Thyroid gland (tissue), 4 donors: ENCODE measurements around the gene GRK6. TPM values are rescaled to one million over a fixed set of nuclear protein-coding genes. Genes with fewer than 3 reads are reported as not detected.

Experiments
- DNase-seq, 2 donors: peaks; one replicate each; pipeline ENCODE4 v3.0.0-alpha.2; 2019
- H3K27ac ChIP-seq, 3 donors: fragments of 200-600 bp; sonication (generic); 1 replicate in 2 of 3; 2 replicates in 1 of 3; pipeline ENCODE4 v1.5.1; 2016 to 2019; ENCODE audit warnings: mild to moderate bottlenecking in 1 of 3, moderate library complexity in 1 of 3
- H3K27me3 ChIP-seq: fragments of 200-600 bp; sonication (generic); one replicate; pipeline ENCODE4 v1.5.1; 2019
- H3K36me3 ChIP-seq, 2 donors: fragments of 200-600 bp; sonication (generic); one replicate each; pipeline ENCODE4 v1.5.1; 2016 to 2019
- H3K4me1 ChIP-seq, 2 donors: fragments of 200-600 bp; sonication (generic); one replicate each; pipeline ENCODE4 v1.5.1; 2017 to 2019
- H3K4me3 ChIP-seq, 3 donors: fragments of 200-600 bp; sonication (generic); replicated peaks in 1 of 3; 1 replicate in 2 of 3; 2 replicates in 1 of 3; pipeline ENCODE4 v1.5.1; 2016; ENCODE audit warnings: mild to moderate bottlenecking in 1 of 3
- H3K9me3 ChIP-seq: fragments of 200-600 bp; sonication (generic); one replicate; pipeline ENCODE4 v1.5.1; 2017
- CTCF ChIP-seq, 6 experiments: fragments of 200-600 bp in 3 of 6; fragments of 450-650 bp in 3 of 6; sonication (generic) in 3 of 6; IDR thresholded peaks; one replicate each; pipeline ENCODE4 v1.5.1; 2016 to 2019; ENCODE audit warnings: antibody characterized with exemption in 6 of 6, mild to moderate bottlenecking in 2 of 6, inconsistent platforms in 1 of 6, moderate library complexity in 1 of 6
- POLR2A ChIP-seq, 2 donors: fragments of 450-650 bp; IDR thresholded peaks; one replicate each; pipeline ENCODE4 v1.6.1; 2017; ENCODE audit warnings: antibody characterized with exemption in 2 of 2, mild to moderate bottlenecking in 2 of 2, moderate library complexity in 1 of 2
- WGBS, 2 donors: methylation state at CpG; one replicate each; pipeline ENCODE4 v1.1.5; 2017; 5-methylcytosine and 5-hydroxymethylcytosine counted together
- intact Hi-C: fragments of 100-400 bp; cut with DNase I; formaldehyde crosslinking; loops from one replicate; pipeline ENCODE4 v1.15.1; 2023
- total RNA-seq, 4 donors: library from RNA; depleted of rRNA; stranded (reverse); fragments of >200 nt; gene quantifications; one replicate each; pipeline ENCODE4 v1.2.3, GENCODE V29; 2016

The GRK6 gene
- total RNA-seq, 4 donors from 2014 or later = 14.0 to 27.8 (median 18.8) TPM

DNA sequence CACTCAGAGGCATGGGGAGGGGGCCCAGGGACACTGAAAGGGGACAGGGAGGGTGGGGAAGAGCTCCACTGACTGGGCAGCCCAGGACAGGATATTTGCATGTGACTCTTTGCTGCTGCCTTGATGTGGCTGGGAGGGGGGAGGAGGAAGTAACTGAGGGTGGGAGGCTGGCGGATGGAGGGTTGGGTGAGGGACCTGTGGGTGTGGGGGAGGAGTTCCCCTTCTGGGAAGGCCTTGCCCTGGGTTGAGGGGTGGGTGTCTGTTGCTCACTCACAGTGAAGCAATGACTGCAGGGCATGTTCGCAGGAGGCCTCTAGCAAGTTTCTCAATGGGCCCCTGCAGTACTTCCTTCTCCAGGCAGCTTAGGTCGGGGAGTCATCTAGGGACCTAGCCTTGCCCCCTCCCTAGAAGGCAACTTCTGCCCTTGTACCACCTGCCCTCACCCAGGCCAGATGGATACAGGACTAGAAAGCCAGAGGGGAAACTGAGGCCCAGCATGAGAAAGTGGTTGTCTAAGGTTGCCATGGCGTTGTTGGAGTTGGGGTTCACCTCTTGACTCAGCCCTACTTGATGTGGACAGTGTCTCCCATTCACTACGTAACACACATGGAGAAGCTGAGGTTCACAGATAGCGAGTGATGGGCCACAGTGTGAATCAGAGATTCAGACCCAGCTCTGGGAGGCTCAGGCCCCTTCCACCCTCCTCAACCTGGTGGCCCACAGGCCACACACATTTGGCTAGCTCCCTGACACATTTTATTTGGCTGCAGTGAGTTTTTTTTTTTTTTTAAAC, 3.0 kb downstream of the GRK6 start:
- Histone ChIP-seq H3K4me1 (peaks cover 13% of the 10 kb centered on the region in 2 donors), H3K4me3 (no peak overlapping the region), H3K27ac (no peak overlapping the region), H3K36me3 (peaks cover 23 to 24% of the 10 kb centered on the region in 2 donors), H3K27me3 (no peaks in the 10 kb centered on the region), H3K9me3 (no peaks in the 10 kb centered on the region)
- intact Hi-C loops = no loop called here
- WGBS, 2 donors = 86 to 92% methylated on average over 6 of the region's 6 CpGs
- TF ChIP-seq CTCF (IDR thresholded peaks at IDR 0.05) (no peak), POLR2A (IDR thresholded peaks at IDR 0.05) (no peak)
- peak; percentile 25 to 30 for DNase-seq

DNA sequence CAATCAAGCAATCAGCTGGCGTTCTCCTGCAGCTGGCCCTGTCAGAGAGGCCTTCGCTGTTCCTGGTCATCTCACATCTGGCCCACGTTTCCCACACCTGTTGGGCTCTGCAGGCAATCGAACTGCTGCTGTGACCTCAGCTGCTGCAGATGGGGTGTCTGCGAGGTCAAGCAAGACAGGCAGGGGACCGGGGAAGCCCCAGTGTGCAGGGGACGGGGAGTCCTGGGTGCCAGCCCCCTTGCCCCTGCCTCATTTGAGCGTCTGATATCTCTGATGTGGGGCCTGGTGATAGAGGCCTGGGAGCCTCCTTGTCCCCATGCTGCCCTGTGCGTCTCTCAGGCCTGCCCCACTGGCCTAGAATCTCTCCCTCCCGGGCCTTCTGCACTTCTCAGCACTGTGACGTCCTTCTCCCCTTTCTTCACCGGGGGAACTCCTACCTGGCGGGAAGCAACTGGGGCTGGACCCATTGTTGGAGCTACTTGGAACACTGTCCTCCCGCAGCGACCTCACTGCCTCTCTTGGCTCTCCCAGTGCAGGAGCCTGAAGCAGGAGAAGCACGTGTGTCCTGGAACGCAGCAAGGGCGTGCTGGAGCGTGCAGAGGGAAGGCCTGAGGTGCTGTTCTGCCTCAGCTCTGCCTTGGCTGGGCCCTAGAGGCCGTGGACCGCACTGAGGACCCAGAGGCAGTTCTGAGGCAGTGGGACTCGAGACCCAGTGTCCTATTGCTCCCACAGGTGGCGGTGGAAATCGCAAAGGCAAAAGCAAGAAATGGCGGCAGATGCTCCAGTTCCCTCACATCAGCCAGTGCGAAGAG, 3.9 kb downstream of the GRK6 start:
- H3K4me3 ChIP-seq = no peak overlapping the region
- H3K9me3 ChIP-seq = no peaks in the 10 kb centered on the region
- no peak for TF ChIP-seq CTCF (IDR thresholded peaks at IDR 0.05)
- no peak for TF ChIP-seq POLR2A (IDR thresholded peaks at IDR 0.05)
- peaks cover 13% of the 10 kb centered on the region in 2 donors for H3K4me1 ChIP-seq
- peaks cover 31 to 33% of the 10 kb centered on the region in 2 donors for H3K36me3 ChIP-seq
- no peaks in the 10 kb centered on the region for H3K27me3 ChIP-seq
- no peak for DNase-seq
- intact Hi-C loops = no loop called here
- no peak overlapping the region for H3K27ac ChIP-seq
- WGBS, 2 donors = 90 to 95% methylated on average over 21 to 25 of the region's 26 CpGs

- Histone ChIP-seq H3K27ac (no peak overlapping the region), H3K4me1 (peaks cover 13% of the 10 kb centered on the region in 2 donors), H3K4me3 (no peak overlapping the region), H3K9me3 (no peaks in the 10 kb centered on the region), H3K36me3 (peaks cover 36 to 37% of the 10 kb centered on the region in 2 donors), H3K27me3 (no peaks in the 10 kb centered on the region)
- intact Hi-C loops = no loop called here
- WGBS, 2 donors = 75 to 88% methylated on average over 7 of the region's 7 CpGs
- no peak for TF ChIP-seq POLR2A (IDR thresholded peaks at IDR 0.05)
- no peak for TF ChIP-seq CTCF (IDR thresholded peaks at IDR 0.05)
- DNase-seq = no peak
Measured at GRCh38 chr5:177430972-177431316, 4.5 kb downstream of the GRK6 start.

DNA sequence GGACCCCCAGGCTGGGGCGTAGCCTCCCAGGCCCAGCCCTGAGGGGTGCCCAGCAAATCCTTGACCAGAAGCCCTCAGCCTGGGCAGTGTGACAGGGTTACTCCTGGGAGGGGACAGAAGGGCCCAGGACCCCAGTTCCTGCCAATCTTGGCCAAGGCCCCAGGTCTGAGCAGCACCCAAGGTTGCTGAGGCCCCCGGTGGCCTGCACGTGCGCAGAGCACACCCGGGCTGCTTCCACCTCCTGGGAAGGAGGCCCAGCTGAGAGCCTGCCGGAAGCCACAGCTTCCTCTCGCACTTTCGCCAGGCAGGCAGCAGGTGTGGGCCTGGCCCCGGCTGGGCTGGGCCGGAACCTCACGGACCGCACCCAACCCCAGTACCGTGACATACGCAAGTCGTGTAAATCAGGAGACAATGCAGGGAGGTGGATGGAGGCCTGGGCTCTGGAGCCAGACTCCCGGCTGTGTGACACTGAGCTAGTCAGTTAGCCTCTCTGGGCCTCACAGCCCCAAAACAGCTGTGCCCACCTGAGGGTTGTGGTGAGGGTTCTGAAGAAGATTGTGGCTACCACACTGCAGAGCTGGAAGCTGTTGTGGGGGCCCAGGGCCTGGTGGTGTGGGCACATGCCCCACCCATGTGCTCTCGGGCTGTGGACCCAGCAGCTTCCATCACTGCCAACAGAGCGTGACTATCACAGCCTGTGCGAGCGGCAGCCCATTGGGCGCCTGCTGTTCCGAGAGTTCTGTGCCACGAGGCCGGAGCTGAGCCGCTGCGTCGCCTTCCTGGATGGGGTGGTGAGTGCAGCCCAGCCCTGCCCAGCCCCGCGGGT, 5.1 kb downstream of the GRK6 start:
- H3K27me3 ChIP-seq = no peaks in the 10 kb centered on the region
- no peaks in the 10 kb centered on the region for H3K9me3 ChIP-seq
- H3K4me3 ChIP-seq = no peak overlapping the region
- intact Hi-C loops = no loop called here
- no peak overlapping the region for H3K27ac ChIP-seq
- DNase-seq = no peak
- H3K4me1 ChIP-seq = peaks cover 13% of the 10 kb centered on the region in 2 donors
- H3K36me3 ChIP-seq = peaks cover 42 to 43% of the 10 kb centered on the region in 2 donors
- TF ChIP-seq POLR2A (IDR thresholded peaks at IDR 0.05) (no peak), CTCF (IDR thresholded peaks at IDR 0.05) (no peak)
- WGBS, 2 donors = 84 to 98% methylated on average over 8 to 13 of the region's 29 CpGs
